IMR-90 (cell line): Measurements from ENCODE around the gene PERM1. TPM values are rescaled to one million over a fixed set of nuclear protein-coding genes. Genes with fewer than 3 reads are reported as not detected.
A peak's percentile ranks its signal among the peaks of the same experiment; 100 is the strongest.

Experiments used
- ATAC-seq: fragments of 200-7000 bp; cut with Tn5 transposase; 2 replicates; pipeline ENCODE4 v1.9.1; 2020; ENCODE audit warnings: low read depth, mild to moderate bottlenecking, moderate library complexity
- BruUV-seq: library from RNA; stranded (reverse); fragments of 400-500 nt; replicated peaks from 2 replicates; lab custom pipeline; 2021; lab: Mats Ljungman, UMichigan
- CTCF ChIA-PET: fragments of 300-600 bp; formaldehyde crosslinking; extraction: SDS; loops from one replicate; lab custom pipeline; 2021; ENCODE audit warnings: antibody characterized with exemption; lab: Yijun Ruan, JAX
- POLR2A ChIA-PET: fragments of 300-600 bp; sonication (Branson Sonifier 250); formaldehyde crosslinking; loops from one replicate; lab custom pipeline; 2022; ENCODE audit warnings: antibody characterized with exemption; ENCODE audit not compliant: unreplicated experiment; lab: Charles Lee
- DNase-seq: peaks from one replicate; pipeline ENCODE4 v3.0.0; 2013
- H2AFZ ChIP-seq: replicated peaks from 2 replicates; pipeline ENCODE3; 2013; ENCODE audit warnings: low read length, mild to moderate bottlenecking; ENCODE audit not compliant: poor library complexity
- H2AK5ac ChIP-seq: 2 replicates; pipeline ENCODE4 v1.6.1; 2013; ENCODE audit warnings: low read depth, low read length, inconsistent platforms
- H2AK9ac ChIP-seq: replicated peaks from 2 replicates; pipeline ENCODE3; 2013; ENCODE audit warnings: mild to moderate bottlenecking, low read depth, low read length, moderate library complexity; ENCODE audit not compliant: poor library complexity
- H2BK120ac ChIP-seq: 2 replicates; pipeline ENCODE4 v1.6.1; 2013; ENCODE audit warnings: low read depth, low read length, inconsistent platforms
- H2BK15ac ChIP-seq: 3 replicates; pipeline ENCODE4 v1.6.1; 2013; ENCODE audit warnings: low read depth, low read length, inconsistent platforms
- H2BK20ac ChIP-seq: 2 replicates; pipeline ENCODE4 v1.6.1; 2013; ENCODE audit warnings: low read depth, mild to moderate bottlenecking, inconsistent platforms, low read length, moderate library complexity
- H2BK5ac ChIP-seq: 2 replicates; pipeline ENCODE4 v1.6.1; 2013; ENCODE audit warnings: mild to moderate bottlenecking, low read depth, low read length, inconsistent platforms; ENCODE audit not compliant: poor library complexity, severe bottlenecking
- H3K14ac ChIP-seq: replicated peaks from 2 replicates; pipeline ENCODE4 v1.6.1; 2013; ENCODE audit warnings: low read depth, low read length, inconsistent platforms
- H3K18ac ChIP-seq: 2 replicates; pipeline ENCODE4 v1.6.1; 2013; ENCODE audit warnings: low read depth, low read length, control low read depth
- H3K23ac ChIP-seq: 2 replicates; pipeline ENCODE4 v1.6.1; 2013; ENCODE audit warnings: low read depth, low read length, inconsistent platforms
- H3K27ac ChIP-seq: 2 replicates; pipeline ENCODE4 v1.5.1; 2013; ENCODE audit warnings: mild to moderate bottlenecking, control low read depth, low read length; ENCODE audit not compliant: insufficient read depth
- H3K27me3 ChIP-seq: 2 replicates; pipeline ENCODE4 v1.6.1; 2013; ENCODE audit warnings: low read length; ENCODE audit not compliant: control insufficient read depth, insufficient read depth
- H3K36me3 ChIP-seq: 2 replicates; pipeline ENCODE4 v1.6.1; 2013; ENCODE audit warnings: low read length, mixed read lengths; ENCODE audit not compliant: control insufficient read depth, insufficient read depth
- H3K4ac ChIP-seq: 2 replicates; pipeline ENCODE4 v1.6.1; 2013; ENCODE audit warnings: low read depth, low read length, inconsistent platforms
- H3K4me1 ChIP-seq: 2 replicates; pipeline ENCODE4 v1.6.1; 2013; ENCODE audit warnings: low read length, mixed read lengths; ENCODE audit not compliant: control insufficient read depth, insufficient read depth
- H3K4me2 ChIP-seq: 2 replicates; pipeline ENCODE4 v1.6.1; 2013; ENCODE audit warnings: low read depth, mild to moderate bottlenecking, control low read depth, low read length, moderate library complexity
- H3K4me3 ChIP-seq: 2 replicates; pipeline ENCODE4 v1.5.1; 2013; ENCODE audit warnings: low read depth, mild to moderate bottlenecking, control low read depth, low read length, moderate library complexity; ENCODE audit not compliant: insufficient read depth
- H3K56ac ChIP-seq: 2 replicates; pipeline ENCODE4 v1.6.1; 2013; ENCODE audit warnings: low read length, inconsistent platforms; ENCODE audit not compliant: insufficient read depth; ENCODE audit errors: extremely low read depth
- H3K79me1 ChIP-seq, 2 experiments: 2 replicates each; pipeline ENCODE4 v1.6.1; 2013; ENCODE audit warnings: low read length in 2 of 2, inconsistent platforms in 1 of 2, low read depth in 1 of 2
- H3K9ac ChIP-seq: 2 replicates; pipeline ENCODE4 v1.6.1; 2013; ENCODE audit warnings: low read depth, low read length, control low read depth
- H3K9me1 ChIP-seq: 2 replicates; pipeline ENCODE4 v1.6.1; 2013; ENCODE audit warnings: low read length, inconsistent platforms; ENCODE audit not compliant: insufficient read depth
- H3K9me3 ChIP-seq: 2 replicates; pipeline ENCODE4 v1.6.1; 2013; ENCODE audit warnings: low read length; ENCODE audit not compliant: control insufficient read depth, insufficient read depth
- H4K20me1 ChIP-seq: 2 replicates; pipeline ENCODE4 v1.6.1; 2013; ENCODE audit warnings: low read length, inconsistent platforms; ENCODE audit not compliant: insufficient read depth
- H4K5ac ChIP-seq: 2 replicates; pipeline ENCODE4 v1.6.1; 2013; ENCODE audit warnings: mild to moderate bottlenecking, low read depth, low read length, control low read depth
- H4K8ac ChIP-seq, 2 experiments: 2 replicates each; pipeline ENCODE4 v1.6.1; 2013; ENCODE audit warnings: low read depth in 2 of 2, low read length in 2 of 2, control low read depth in 1 of 2, inconsistent platforms in 1 of 2
- H4K91ac ChIP-seq: 2 replicates; pipeline ENCODE4 v1.6.1; 2013; ENCODE audit warnings: low read depth, low read length, inconsistent platforms; ENCODE audit not compliant: insufficient read depth
- BHLHE40 ChIP-seq: fragments of 150-350 bp; IDR thresholded peaks from 2 replicates; pipeline ENCODE4 v1.6.1; 2016; ENCODE audit warnings: mild to moderate bottlenecking, low read depth, low read length
- CEBPB ChIP-seq: IDR thresholded peaks from 2 replicates; pipeline ENCODE4 v1.6.1; 2012; ENCODE audit warnings: low read depth, low read length, improper control_type of control experiment
- CHD1 ChIP-seq: IDR thresholded peaks from 2 replicates; pipeline ENCODE4 v1.6.1; 2012; ENCODE audit warnings: low read depth, low read length, improper control_type of control experiment
- FOS ChIP-seq: fragments of 150-350 bp; IDR thresholded peaks from 2 replicates; pipeline ENCODE4 v1.6.1; 2016; ENCODE audit warnings: low read depth, low read length
- MAFK ChIP-seq: IDR thresholded peaks from 2 replicates; pipeline ENCODE4 v1.6.1; 2012; ENCODE audit warnings: low read depth, low read length, improper control_type of control experiment
- MAZ ChIP-seq: IDR thresholded peaks from 2 replicates; pipeline ENCODE4 v1.6.1; 2012; ENCODE audit warnings: low read depth, mild to moderate bottlenecking, low read length, improper control_type of control experiment, moderate library complexity, borderline replicate concordance
- MXI1 ChIP-seq: IDR thresholded peaks from 2 replicates; pipeline ENCODE4 v1.6.1; 2012; ENCODE audit warnings: low read depth, mild to moderate bottlenecking, low read length, moderate library complexity, borderline replicate concordance
- NFE2L2 ChIP-seq: fragments of 150-350 bp; IDR thresholded peaks from 2 replicates; pipeline ENCODE4 v1.6.1; 2016; ENCODE audit warnings: low read depth, mild to moderate bottlenecking, low read length
- POLR2A ChIP-seq: IDR thresholded peaks from 2 replicates; pipeline ENCODE4 v1.6.1; 2012; ENCODE audit warnings: mild to moderate bottlenecking, low read depth, low read length
- RAD21 ChIP-seq: IDR thresholded peaks from 2 replicates; pipeline ENCODE4 v1.6.1; 2012; ENCODE audit warnings: low read length, improper control_type of control experiment
- RCOR1 ChIP-seq: IDR thresholded peaks from 2 replicates; pipeline ENCODE4 v1.6.1; 2012; ENCODE audit warnings: mild to moderate bottlenecking, low read length, improper control_type of control experiment; ENCODE audit not compliant: insufficient replicate concordance
- RFX5 ChIP-seq: IDR thresholded peaks from 2 replicates; pipeline ENCODE4 v1.8.0; 2012; ENCODE audit warnings: low read depth, mild to moderate bottlenecking, low read length, moderate library complexity
- SMC3 ChIP-seq: fragments of 150-350 bp; IDR thresholded peaks from 2 replicates; pipeline ENCODE4 v1.6.1; 2016; ENCODE audit warnings: low read depth, mild to moderate bottlenecking, antibody characterized with exemption, low read length, moderate library complexity
- WGBS, 2 experiments: methylation state at CpG; one replicate each; pipeline versions ENCODE4 v1.1.5 to v1.1.7; 2013; ENCODE audit warnings: missing lambda C conversion rate in 2 of 2; ENCODE audit not compliant: insufficient read length in 1 of 2; ENCODE audit errors: extremely low coverage in 2 of 2; 5-methylcytosine and 5-hydroxymethylcytosine counted together
- dilution Hi-C: fragments of 300-500 bp; cut with HindIII; formaldehyde crosslinking; loops from one replicate; pipeline ENCODE4 v1.14.3; 2018; ENCODE audit warnings: low sequenced_read_pairs; ENCODE audit not compliant: unreplicated experiment
- in situ Hi-C: fragments of 300-500 bp; cut with MboI; formaldehyde crosslinking; loops from 3 replicates; pipeline ENCODE4 v1.14.3; 2019; ENCODE audit warnings: low sequenced_read_pairs, inconsistent platforms, mixed read lengths
- intact Hi-C: fragments of 100-400 bp; cut with micrococcal nuclease; formaldehyde crosslinking; loops from 2 replicates; pipeline ENCODE4 v1.10.0; 2022
- polyA plus RNA-seq, 3 experiments: library from polyadenylated mRNA; depleted of rRNA; stranded (reverse); fragments of >200 nt; gene quantifications; 2 replicates each; pipeline ENCODE4 v1.2.3, GENCODE V29; 2012; ENCODE audit warnings: low replicate concordance in 1 of 3
- total RNA-seq: library from RNA; depleted of rRNA; stranded (reverse); fragments of >200 nt; gene quantifications from 2 replicates; pipeline ENCODE4 v1.2.3, GENCODE V29; 2012
- TF ChIP-seq, protein P1 (sequence below): fragments of 150-350 bp; IDR thresholded peaks from 2 replicates; pipeline ENCODE4 v1.6.1; 2017; ENCODE audit warnings: mild to moderate bottlenecking, antibody characterized with exemption, low read length, low read depth
- TF ChIP-seq, protein P2 (sequence below): fragments of 150-350 bp; IDR thresholded peaks from 2 replicates; pipeline ENCODE4 v1.6.1; 2016; ENCODE audit warnings: low read depth, mild to moderate bottlenecking, low read length, moderate library complexity, borderline replicate concordance

The PERM1 gene
- total and polyA plus RNA-seq, 2 of the 4 experiments (the other 2 are of a cell fraction): not detected

DNA sequence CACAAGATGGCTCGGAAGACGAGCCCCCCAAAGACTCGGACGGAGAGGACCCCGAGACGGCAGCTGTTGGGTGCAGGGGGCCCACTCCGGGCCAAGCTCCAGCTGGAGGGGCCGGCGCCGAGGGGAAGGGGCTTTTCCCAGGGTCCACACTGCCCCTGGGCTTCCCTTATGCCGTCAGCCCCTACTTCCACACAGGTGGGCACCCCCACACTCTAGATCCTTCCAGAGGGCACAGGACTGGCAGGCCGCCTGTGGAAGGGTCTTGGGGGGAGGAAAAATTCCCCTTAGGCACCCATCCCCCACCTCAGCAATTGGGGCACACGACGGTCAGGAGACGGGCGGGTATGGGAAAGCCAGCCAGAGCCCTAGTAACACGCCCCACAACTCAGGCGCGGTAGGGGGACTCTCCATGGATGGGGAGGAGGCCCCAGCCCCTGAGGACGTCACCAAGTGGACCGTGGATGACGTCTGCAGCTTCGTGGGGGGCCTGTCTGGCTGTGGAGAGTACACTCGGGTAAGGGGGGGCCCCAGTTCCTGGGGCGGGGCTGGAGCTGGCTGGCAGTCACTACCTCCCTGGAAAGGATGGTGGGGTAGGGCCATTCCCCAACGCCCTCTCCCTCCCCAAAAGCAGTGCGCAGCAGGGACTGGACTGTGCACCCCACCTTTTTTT, 38.9 kb downstream of the PERM1 start (continued):
- TF ChIP-seq CEBPB: no peak

DNA sequence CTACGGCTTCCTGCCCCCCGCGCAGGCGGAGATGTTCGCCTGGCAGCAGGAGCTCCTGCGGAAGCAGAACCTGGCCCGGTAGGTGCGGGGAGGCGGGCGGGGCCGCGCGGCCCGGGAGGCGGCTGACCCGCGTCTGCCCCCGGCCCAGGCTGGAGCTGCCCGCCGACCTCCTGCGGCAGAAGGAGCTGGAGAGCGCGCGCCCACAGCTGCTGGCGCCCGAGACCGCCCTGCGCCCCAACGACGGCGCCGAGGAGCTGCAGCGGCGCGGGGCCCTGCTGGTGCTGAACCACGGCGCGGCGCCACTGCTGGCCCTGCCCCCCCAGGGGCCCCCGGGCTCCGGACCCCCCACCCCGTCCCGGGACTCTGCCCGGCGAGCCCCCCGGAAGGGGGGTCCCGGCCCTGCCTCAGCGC, 39.5 kb downstream of the PERM1 start:
- H2AK9ac ChIP-seq: no peak overlapping the region
- ATAC-seq (no peak), DNase-seq (no peak)
- 0 out of 4 replicates have a peak, but pooled peaks cover 0 to 5% of the 10 kb centered on the region in 2 experiments for H3K79me1 ChIP-seq
- H4K20me1 ChIP-seq: peaks cover 16% of the 10 kb centered on the region
- H3K23ac ChIP-seq: no peak overlapping the region
- no peak overlapping the region for H2BK20ac ChIP-seq
- H2BK5ac ChIP-seq: peak overlapping the region; percentile 11
- no peaks in the 10 kb centered on the region for H3K9me1 ChIP-seq
- BruUV-seq: no TSS peak
- no peak overlapping the region for H3K14ac ChIP-seq
- H3K36me3 ChIP-seq: peaks cover 22% of the 10 kb centered on the region
- no peaks in the 10 kb centered on the region for H3K9me3 ChIP-seq
- H3K27me3 ChIP-seq: no peaks in the 10 kb centered on the region
- intact Hi-C loops (no loop called here), in situ Hi-C loops (no loop called here), dilution Hi-C loops (no loop called here)
- H2AFZ ChIP-seq: no peak overlapping the region
- H4K8ac ChIP-seq: peak overlapping the region in 1 of 2 experiments; percentile 59; a peak in 1 of 4 replicates
- H4K5ac ChIP-seq: no peak overlapping the region
- H4K91ac ChIP-seq: peak overlapping the region; percentile 56; the same call in 1 of the 2 replicates
- H2BK15ac ChIP-seq: no peak overlapping the region
- no peak overlapping the region; the same call in 1 of the 2 replicates for H2AK5ac ChIP-seq
- H3K4me3 ChIP-seq: peak overlapping the region; percentile 42; the same call in 1 of the 2 replicates
- H3K9ac ChIP-seq: no peak overlapping the region
- no peak overlapping the region; the same call in 1 of the 2 replicates for H3K18ac ChIP-seq
- POLR2A ChIA-PET: no interaction called here
- WGBS, 2 experiments: 3% methylated on average over 15 of the region's 48 CpGs; no CpG with 5 or more reads in 1 of the 2 experiments
- peak overlapping the region; percentile 82; the same call in 1 of the 2 replicates for H3K27ac ChIP-seq
- peaks cover 52% of the 10 kb centered on the region for H3K4me1 ChIP-seq
- no peak overlapping the region for H3K56ac ChIP-seq
- H3K4me2 ChIP-seq: no peak overlapping the region; the same call in 1 of the 2 replicates
- no peak overlapping the region; the same call in 1 of the 2 replicates for H2BK120ac ChIP-seq
- CTCF ChIA-PET: no interaction called here
- peak overlapping the region; percentile 32; the same call in 1 of the 2 replicates for H3K4ac ChIP-seq
- TF ChIP-seq RFX5 (no peak), RCOR1 (no peak), FOS (no peak), SMC3 (no peak), MAZ (no peak), POLR2A (no peak), NFE2L2 (no peak), RAD21 (no peak), MXI1 (no peak), MAFK (no peak), CHD1 (no peak), BHLHE40 (no peak)
- TF ChIP-seq, protein P1, sequence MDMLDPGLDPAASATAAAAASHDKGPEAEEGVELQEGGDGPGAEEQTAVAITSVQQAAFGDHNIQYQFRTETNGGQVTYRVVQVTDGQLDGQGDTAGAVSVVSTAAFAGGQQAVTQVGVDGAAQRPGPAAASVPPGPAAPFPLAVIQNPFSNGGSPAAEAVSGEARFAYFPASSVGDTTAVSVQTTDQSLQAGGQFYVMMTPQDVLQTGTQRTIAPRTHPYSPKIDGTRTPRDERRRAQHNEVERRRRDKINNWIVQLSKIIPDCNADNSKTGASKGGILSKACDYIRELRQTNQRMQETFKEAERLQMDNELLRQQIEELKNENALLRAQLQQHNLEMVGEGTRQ: no peak
- TF ChIP-seq, protein P2, sequence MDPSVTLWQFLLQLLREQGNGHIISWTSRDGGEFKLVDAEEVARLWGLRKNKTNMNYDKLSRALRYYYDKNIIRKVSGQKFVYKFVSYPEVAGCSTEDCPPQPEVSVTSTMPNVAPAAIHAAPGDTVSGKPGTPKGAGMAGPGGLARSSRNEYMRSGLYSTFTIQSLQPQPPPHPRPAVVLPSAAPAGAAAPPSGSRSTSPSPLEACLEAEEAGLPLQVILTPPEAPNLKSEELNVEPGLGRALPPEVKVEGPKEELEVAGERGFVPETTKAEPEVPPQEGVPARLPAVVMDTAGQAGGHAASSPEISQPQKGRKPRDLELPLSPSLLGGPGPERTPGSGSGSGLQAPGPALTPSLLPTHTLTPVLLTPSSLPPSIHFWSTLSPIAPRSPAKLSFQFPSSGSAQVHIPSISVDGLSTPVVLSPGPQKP: no peak
